Activated naive CD4-positive, alpha-beta T cell treated with anti-CD3 and anti-CD28 coated beads, Interleukin-2, amount 10 ng/mL, durations not matched to agents 5 hours and 36 hours (primary cell): ENCODE measurements around the gene PSMD13. TPM values are rescaled to one million over a fixed set of nuclear protein-coding genes. Genes with fewer than 3 reads are reported as not detected.

Experiments
- total RNA-seq, 2 experiments: library from RNA; stranded (reverse); gene quantifications; one replicate each; pipeline ENCODE4 v1.2.3, GENCODE V29; 2021

The PSMD13 gene
- 100 to 1,000 TPM; 128 to 131 TPM for total RNA-seq

DNA sequence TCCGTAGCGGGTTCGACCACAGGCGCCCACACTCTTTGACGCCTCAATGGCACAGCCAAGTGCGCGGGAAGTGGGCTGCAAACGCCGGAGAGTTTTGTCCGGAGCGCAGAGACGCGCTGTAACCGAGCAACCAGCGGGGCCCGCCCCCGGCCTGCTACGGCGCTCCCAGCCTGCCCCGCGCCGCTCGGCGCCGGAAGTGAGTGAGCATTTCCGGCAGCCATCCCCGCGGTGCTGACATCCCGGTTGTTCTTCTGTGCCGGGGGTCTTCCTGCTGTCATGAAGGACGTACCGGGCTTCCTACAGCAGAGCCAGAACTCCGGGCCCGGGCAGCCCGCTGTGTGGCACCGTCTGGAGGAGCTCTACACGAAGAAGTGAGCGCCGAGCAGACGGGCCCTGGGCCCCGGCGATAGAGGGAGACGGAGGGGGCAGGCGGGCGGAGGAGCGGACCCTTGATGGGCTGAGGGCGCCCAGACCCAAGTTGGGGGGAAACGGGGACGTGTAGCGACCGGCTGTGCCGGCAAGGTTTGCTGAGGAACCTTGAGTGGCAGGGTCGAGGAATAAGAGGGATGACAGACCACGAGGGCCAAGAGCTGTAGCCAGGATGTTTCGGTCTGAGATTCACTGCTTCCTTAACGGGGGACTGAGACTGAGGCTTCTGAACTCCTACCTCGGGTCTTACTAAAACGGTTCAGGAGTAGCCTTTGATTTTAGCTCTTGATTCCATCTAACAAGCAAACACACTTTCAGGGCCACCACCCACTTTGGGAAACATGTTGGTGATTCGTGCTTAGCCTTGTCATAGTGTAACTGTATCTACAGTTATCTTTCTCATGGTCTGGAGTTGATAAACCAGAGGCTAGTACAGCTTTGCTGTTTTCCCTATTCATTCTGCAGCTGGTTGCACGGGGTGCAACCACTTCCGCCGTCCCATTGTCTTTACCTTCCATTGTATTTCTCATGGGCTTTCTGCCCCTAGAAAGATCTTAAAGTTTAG lies at the start of gene PSMD13:
Gene PSMD13, plus strand, starts transcription at position 203 of the 994 bp plus-strand sequence. Its CDS starts 74 bp downstream, at position 277.

DNA sequence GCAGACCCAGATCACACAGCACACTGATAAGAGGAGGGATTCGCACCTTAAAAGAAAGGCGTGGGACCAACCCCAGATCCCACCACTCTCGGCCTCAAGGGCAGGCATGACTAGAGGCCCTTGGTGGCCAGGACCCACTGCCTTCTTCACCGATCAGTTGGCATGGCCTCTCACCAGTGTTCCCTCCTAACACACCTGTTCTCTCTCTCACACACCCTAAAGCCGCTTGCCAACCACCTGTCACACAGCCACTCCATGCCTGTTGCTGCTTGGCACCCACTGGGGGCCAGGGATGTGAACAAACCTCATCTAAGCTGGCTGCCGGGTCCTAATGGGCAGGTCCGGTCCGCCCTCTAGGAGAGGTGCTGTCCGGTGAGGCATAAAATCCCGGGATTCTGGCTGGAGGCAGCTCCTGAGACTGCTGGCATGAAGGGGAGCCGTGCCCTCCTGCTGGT lies 44.1 kb upstream of the PSMD13 start, which contains the start of gene SCGB1C1:
Gene SCGB1C1, plus strand, starts transcription at position 405 of the 455 bp plus-strand sequence. Its CDS starts 22 bp downstream, at position 427.

DNA sequence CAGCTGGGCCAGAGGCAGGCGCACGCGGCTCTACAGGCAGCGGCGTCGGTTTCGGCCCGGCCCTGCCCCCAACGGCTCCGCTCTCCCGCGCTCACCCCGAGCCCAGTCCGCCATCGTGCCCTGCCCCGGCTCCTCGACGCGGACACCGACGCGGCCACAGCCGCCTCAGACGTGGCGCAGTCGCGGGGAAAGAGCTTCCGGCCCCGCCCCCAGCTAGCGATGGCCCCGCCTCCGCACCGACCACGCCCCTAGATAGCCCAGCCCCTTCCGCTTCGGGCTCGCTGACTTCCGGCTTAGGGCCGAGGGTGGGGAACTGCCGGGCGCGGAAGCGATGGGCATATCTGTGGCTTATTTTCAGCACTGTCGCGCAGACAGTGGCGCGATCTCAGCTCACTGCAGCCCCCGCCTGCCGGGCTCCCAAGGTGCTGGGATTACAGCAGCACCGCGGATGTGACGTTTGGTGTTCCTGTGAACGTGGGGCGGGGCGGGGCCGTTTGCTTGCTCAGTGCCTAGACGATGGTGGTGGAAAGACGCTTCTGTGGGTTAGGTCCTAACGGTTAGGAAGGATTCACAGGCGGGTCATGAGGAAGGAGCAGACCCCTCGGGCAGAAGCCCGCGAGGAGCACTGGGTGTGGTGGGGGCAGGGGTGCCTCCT lies 29.4 kb upstream of the PSMD13 start, which contains the start of the genes BET1L and RIC8A:
Gene BET1L, minus strand, starts transcription at position 192 of the 655 bp plus-strand sequence. Its CDS starts 78 bp downstream, at position 114.
Gene RIC8A, plus strand, starts transcription at position 501 of the 655 bp plus-strand sequence. CDS start 1,147 bp downstream, outside the sequence.

DNA sequence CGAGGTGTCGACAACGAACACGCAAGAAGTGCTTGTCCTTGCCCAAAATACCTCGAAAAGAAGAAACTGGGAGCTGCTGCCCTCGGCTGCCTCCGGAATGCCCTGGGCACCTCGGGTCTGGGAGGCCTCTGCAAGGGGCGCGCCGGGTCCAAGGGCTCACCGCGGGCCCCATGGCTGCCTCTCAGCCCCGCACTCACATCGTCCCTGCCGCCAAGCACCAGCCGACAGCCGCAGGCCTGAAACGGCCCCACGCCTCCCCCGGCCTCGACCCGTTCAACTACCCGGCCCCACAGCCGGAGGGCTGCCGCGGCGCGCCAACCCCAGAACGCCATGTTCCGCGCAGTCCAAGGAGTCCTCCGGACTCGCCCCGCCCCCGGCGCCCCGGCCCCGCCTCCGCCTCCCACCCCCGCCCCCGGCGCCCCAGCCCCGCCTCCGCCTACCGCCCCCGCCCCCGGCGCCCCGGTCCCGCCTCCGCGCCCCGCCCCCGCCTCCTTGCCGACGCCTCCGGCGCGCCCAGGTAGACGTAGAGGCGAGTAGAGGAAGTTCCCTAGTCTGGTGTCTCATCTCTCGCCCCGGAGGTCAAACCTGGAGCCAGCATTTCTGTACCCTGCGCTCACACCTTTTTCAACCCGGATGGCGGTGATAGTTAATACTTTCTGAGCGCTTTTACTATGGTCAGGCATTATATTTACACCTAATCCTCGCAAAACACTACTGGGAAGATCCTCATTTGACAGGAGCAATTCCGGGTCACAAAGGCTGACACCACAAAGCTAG lies 591 bp upstream of the PSMD13 start, which contains the start of gene SIRT3:
Gene SIRT3, minus strand, starts transcription at position 346 of the 777 bp plus-strand sequence. Its CDS starts 14 bp downstream, at position 332.

DNA sequence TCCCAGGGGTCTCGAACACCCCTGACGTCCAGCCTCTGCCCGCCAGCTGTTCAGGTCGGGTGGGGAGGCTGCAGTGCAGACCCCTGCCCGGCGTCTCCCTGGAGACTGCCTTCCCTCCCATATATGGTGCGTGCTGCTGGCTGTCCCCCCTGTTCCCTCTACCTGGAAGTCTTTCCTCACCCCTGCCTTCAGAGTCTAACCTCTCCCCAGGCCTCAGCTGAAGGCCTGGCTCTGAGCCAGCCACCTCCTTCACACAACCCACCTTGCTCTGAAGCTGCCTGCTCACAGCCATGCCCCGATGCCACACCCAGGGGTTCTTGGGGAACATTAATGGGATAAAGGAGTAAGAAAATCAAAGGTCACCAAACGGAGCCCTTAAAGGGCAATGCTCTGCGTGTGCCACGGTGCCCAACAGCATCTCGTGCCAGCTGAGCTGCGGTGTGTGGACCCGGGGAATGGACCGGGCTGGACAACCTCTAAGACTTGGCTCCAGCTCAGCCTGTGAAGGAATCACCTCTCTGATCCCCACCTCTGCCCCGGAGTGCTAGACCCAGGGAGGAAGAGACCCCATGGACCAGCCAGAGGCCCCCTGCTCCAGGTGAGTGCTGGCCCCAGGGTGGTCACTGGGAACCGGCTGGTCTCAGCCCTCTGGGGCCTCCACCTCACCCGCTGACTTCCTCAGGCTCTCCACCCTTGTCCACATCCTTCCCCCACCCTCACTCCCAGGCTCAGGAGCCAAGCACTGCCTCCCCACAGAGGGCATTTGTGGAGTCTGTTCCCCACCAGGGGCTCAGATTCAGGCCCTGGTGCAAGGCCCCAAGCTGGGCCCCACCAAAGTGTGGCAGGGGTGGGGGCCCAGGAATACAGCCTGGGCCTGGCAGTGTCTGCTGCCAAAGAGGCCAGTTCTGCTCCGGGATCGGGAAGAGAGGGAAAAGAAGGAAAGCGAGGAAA lies 41.5 kb downstream of the PSMD13 start, which contains the start of gene NLRP6:
Gene NLRP6, plus strand, starts transcription at position 407 of the 951 bp plus-strand sequence. Its CDS starts 163 bp downstream, at position 570.

DNA sequence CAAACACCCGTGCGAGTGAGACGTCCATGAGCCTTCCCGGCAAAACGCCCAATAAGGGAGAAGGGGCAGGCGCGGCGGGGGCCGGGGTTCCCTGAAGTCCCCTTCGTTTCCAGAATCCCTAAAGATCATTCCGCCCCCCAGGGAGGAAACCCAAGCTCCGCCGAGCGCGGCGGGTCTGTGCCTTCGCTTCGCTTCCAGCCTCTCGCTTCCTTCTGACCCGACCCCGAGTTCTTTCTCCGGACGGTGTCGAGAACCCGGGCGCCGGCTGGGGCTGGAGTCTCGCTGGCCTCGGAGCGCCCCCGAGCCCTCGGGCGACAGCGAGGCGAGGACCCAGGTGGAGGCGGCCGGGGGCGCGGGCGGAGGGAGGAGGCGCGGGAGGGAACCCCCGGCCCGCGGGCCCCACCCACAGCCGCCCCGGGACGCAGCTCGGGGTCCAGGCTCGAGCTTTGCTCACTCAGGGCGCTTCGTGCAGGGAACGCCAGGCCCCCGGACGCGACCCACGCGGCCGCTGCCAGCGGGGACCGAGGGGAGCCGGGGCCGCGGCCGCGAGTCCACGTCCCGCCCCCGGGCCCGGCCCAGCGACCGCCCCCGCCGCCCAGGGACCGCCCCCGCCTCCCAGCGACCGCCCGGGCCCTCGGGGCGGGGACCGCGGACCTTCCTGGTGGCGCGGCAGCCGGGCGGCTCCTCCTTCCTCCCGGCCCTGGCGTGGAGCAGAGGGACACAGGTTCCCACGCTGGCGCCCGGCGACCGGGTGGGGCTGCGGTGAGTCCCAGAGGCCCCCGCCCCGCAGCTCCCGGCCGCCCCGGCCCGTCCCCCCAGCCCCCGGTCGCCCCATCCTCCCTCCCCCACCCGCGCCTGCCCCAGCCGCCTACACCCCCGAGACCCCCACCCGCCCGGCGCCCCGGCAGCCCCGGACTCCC lies 52.0 kb downstream of the PSMD13 start, which contains the start of gene PGGHG:
Gene PGGHG, plus strand, starts transcription at position 649 of the 920 bp plus-strand sequence. CDS start 691 bp downstream, outside the sequence.

DNA sequence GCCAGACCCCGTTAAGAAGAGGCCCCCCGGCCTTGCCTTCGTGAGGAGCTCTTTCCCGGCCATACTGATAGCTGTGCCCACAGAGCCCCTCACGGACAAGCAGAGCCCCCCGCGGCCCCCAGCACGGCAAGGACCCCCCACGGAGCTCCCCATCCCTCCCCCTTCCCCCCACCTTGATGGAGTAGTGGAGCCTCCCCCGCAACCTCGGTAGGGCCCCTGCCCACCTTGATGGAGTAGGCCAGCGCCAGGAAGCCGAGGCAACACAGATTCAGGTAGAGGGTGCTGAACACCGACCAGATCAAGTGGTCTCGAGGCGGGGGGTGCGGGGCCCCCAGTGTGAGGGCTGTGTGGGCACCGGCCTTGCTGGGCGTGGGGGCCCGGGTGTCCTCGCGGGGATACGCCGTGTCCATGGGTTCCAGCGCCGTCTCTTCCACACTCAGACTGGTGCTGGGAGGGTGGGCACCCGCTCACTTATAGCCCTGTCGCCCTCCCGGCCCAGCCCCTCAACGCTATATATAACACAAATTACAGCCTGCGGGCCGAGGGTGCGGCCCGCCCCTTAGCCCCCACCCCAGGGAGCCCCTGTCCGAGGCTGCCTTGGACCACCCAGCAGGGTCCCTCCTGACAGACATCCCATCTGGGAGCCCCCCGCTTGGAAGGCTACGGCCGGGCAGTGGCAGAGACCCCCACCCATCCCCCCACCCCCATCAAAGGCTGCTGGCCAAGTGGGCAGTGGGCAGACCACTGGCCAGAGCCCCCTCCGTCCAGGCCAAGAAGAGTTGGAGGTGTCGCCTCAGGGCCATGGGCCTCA lies 62.5 kb downstream of the PSMD13 start, which contains the start of gene IFITM5:
Gene IFITM5, minus strand, starts transcription at position 446 of the 811 bp plus-strand sequence. Its CDS starts 36 bp downstream, at position 410.

Other genes starting within 250 kb of the PSMD13 start
- not detected for gene SCGB1C1, start 43.9 kb upstream of the PSMD13 start, total RNA-seq
- gene BET1L, start 29.6 kb upstream of the PSMD13 start, total RNA-seq: 10 to 100 TPM; 42.3 to 43.5 TPM
- 10 to 100 TPM; 91.2 to 91.3 TPM for gene RIC8A, start 29.3 kb upstream of the PSMD13 start, total RNA-seq
- gene SIRT3, start 634 bp upstream of the PSMD13 start, total RNA-seq: 10 to 100 TPM; 13.7 to 14.6 TPM
- gene NLRP6, start 41.4 kb downstream of the PSMD13 start, total RNA-seq: 10 to 100 TPM; 21.3 to 21.4 TPM
- 100 to 1,000 TPM; 343 to 358 TPM for gene PGGHG, start 52.1 kb downstream of the PSMD13 start, total RNA-seq
- not detected for gene IFITM5, start 62.5 kb downstream of the PSMD13 start, total RNA-seq
- gene IFITM2, start 70.8 kb downstream of the PSMD13 start, total RNA-seq: 1,000 to 10,000 TPM; 1,405 to 1,458 TPM
- gene IFITM1, start 77.1 kb downstream of the PSMD13 start, total RNA-seq: 1,000 to 10,000 TPM in 1 of 2 experiments, 100 to 1,000 TPM in 1; 981 to 1,005 TPM
- 10 to 100 TPM; 54.2 to 62.1 TPM for gene IFITM3, start 83.9 kb downstream of the PSMD13 start, total RNA-seq
- 1 to 10 TPM; 2.2 to 2.5 TPM for gene B4GALNT4, start 132.5 kb downstream of the PSMD13 start, total RNA-seq
- not detected for gene PKP3, start 157.2 kb downstream of the PSMD13 start, total RNA-seq
- gene SIGIRR, start 178.0 kb downstream of the PSMD13 start, total RNA-seq: 100 to 1,000 TPM; 257 to 267 TPM
- gene ANO9, start 205.0 kb downstream of the PSMD13 start, total RNA-seq: 100 to 1,000 TPM in 1 of 2 experiments, 10 to 100 TPM in 1; 93.3 to 107 TPM
- 10 to 100 TPM; 23.5 to 23.6 TPM for gene PTDSS2, start 213.3 kb downstream of the PSMD13 start, total RNA-seq